ENCODE results near the gene CCDC197. TPM values are rescaled to one million over a fixed set of nuclear protein-coding genes. Genes with fewer than 3 reads are reported as not detected.
A peak's percentile ranks its signal among the peaks of the same experiment; 100 is the strongest.

Gene CCDC197
- total RNA-seq, 2 experiments from 2014 or later, result 0.14 TPM; not detected in 1

DNA sequence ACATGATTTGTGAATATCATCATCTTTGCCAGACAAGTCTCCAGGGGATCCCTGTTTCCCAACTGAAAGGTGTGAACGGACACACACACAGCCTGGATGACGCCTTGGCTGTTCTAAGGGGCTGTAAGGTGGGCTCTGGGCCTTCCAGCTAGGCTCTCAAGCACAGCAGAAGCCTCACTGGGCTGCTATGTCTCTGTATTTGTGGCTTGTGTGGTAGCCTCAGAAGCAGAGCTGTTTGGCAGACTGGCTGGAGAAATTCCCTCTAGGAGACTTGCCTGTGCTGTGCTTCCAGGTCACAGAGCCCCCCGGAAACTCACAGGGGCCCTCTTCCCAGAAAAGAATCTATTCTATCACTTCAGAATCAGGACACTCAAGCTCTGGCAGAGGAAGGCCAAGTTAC lies 50.5 kb downstream of the CCDC197 start:
- Mint-ChIP-seq H3K27me3 (no peaks in the 10 kb centered on the region), H3K9me3 (ENCODE audit: low read depth) (no peaks in the 10 kb centered on the region), H3K27ac (no peak overlapping the region), H3K4me3 (no peak overlapping the region), H3K4me1 (peaks cover 9% of the 10 kb centered on the region), H3K36me3 (peaks cover 22% of the 10 kb centered on the region)
- CTCF ChIA-PET, result interaction anchor here (1.1 to 3.5 kb wide), 4 partner anchors 11 to 89 kb away, joined by 4 to 14 read pairs (median 8); no protein-coding TSS in a partner anchor
- ATAC-seq (no peak), DNase-seq (no peak)

DNA sequence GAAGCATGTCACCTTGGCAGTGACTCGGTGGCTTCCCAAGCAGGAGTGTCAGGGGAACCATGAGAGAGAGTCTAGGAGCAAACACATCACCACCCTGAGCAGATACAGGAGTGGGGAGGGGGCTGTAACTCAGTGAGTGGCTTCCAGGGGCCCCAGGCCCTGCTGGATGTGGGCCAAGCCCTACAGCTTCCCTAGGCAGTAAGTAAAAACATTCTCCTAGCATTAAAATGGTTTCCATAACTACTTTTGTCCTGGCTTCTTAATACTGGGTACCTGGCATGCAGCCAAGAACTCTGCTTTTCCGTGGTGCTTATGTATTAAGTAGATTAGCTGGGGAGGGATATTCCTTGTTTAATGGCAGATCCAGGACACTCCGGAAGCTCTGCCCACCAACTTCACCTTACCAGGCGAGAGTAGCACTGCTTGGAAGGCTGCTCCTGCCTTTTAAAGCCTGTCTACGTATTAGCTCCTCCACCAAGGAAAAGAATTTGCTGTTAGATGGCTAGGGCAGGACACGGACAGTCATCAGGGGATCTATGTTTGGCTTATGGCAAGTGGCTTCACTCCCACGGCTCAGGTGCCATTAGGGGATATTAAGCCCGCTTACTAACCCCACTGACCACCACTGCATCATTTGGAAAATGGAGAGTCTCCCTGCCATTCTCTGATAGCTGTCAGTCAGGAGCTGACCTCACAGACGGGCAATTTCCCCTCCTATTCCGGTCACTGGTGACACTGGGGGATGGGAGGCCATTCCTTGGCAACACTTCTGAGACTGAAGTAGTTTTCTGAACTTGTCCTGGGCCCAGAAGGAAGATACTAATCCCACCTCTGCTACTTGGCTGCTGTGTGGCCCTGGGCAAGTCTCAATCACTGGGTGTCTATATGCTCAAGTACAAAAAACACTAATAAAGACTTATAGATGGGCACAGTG lies 51.9 kb downstream of the CCDC197 start:
- Mint-ChIP-seq H3K27me3 (no peaks in the 10 kb centered on the region), H3K9me3 (ENCODE audit: low read depth) (no peaks in the 10 kb centered on the region), H3K4me1 (peaks cover 17% of the 10 kb centered on the region), H3K36me3 (peaks cover 30% of the 10 kb centered on the region), H3K4me3 (no peak overlapping the region), H3K27ac (no peak overlapping the region)
- CTCF ChIA-PET, result interaction anchor here (1.1 to 3.5 kb wide), 9 partner anchors 8 to 88 kb away, joined by 3 to 14 read pairs (median 6); partner anchors contain the start of genes DDX24 and IFI27L1
- no peak for ATAC-seq
- DNase-seq, result peak; percentile 15

DNA sequence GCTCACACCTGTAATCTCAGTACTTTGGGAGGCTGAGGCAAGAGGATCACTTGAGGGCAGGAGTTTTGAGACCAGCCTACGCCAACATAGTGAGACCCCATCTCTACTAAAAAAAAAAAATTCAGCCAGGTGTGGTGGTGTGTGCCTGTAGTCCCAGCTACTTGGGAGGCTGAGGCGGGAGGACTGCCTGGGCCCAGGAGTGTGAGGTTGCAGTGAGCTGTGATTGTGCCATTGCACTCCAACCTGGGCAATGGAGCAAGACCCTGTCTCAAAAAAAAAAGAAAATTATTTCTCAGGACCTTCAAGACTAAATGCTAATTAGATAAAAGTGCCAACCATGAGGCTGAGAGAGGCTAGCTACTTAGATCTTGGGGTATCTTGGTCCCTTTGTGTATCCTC lies 52.5 kb downstream of the CCDC197 start:
- Mint-ChIP-seq H3K4me1 (peaks cover 24% of the 10 kb centered on the region), H3K36me3 (peaks cover 37% of the 10 kb centered on the region), H3K9me3 (ENCODE audit: low read depth) (no peaks in the 10 kb centered on the region), H3K4me3 (no peak overlapping the region), H3K27me3 (no peaks in the 10 kb centered on the region), H3K27ac (no peak overlapping the region)
- ATAC-seq (no peak), DNase-seq (no peak)
- CTCF ChIA-PET, result interaction anchor here (1.0 to 3.5 kb wide), 5 partner anchors 12 to 83 kb away, joined by 3 to 14 read pairs (median 3); partner anchors contain the start of genes DDX24 and IFI27L1

DNA sequence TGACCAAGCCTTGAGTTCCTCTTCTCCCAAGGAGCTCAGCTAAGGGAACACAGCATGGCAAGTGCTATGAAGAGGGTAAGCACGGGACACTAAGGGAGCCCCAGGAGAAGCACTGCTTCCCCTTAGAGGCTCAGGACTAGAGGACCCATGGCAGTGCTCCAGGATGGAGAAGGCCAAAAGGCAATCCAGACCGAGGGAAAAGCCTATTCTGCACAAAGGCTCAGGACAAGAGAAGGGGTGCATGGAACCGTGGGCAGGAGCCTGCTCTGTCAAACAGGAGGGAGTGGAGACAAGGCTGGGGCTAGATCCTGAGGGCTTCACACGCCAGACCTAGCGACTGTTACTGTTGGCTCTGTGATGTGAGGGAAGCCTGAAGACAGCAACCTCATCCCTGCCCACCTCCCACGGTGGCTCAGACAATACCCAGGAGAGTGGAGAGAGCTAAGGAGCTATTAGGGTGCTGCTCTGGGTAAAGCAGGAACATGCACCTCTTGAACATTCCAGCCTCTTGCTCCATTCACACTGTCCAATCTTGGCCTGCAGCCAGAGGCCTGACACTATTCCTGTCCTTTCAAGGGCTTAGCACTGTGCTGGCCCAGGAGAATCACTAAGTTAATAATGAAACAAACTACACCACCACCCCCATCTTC lies 53.3 kb downstream of the CCDC197 start:
- Mint-ChIP-seq H3K27me3 (no peaks in the 10 kb centered on the region), H3K4me3 (no peak overlapping the region), H3K27ac (no peak overlapping the region), H3K36me3 (peaks cover 44% of the 10 kb centered on the region), H3K9me3 (ENCODE audit: low read depth) (no peaks in the 10 kb centered on the region), H3K4me1 (peaks cover 31% of the 10 kb centered on the region)
- CTCF ChIA-PET, result interaction anchor here (0.9 to 4.9 kb wide), 7 partner anchors 13 to 87 kb away, joined by 3 to 41 read pairs (median 3); partner anchors contain the start of genes DDX24, IFI27L1 and IFI27L2
- DNase-seq (peak; percentile 26), ATAC-seq (no peak)

DNA sequence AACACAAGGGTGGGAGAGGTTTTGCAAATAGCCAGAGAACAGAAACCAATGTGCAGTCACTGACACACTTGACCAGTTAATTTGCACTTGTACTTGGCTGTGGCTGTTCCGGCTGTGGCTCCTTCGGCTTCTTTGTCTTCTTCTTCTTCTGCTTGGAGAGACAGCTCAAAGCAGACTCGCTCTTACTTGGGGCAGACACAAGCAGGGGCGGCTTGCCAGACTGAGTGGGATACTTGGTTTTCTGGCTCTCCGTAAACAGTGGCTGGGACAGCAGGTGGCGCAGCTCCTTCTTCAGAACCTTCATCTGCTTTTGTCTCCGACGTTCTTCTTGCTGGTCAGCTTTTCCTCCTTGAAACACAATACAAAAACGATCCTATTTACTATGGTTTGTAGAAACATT lies 54.0 kb downstream of the CCDC197 start:
- peaks cover 50% of the 10 kb centered on the region for H3K36me3 Mint-ChIP-seq
- H3K27ac Mint-ChIP-seq, result no peak overlapping the region
- ATAC-seq (no peak), DNase-seq (peak; percentile 40)
- H3K4me3 Mint-ChIP-seq, result no peak overlapping the region
- H3K27me3 Mint-ChIP-seq, result no peaks in the 10 kb centered on the region
- peaks cover 35% of the 10 kb centered on the region for H3K4me1 Mint-ChIP-seq
- H3K9me3 Mint-ChIP-seq (ENCODE audit: low read depth), result no peaks in the 10 kb centered on the region
- CTCF ChIA-PET, result interaction anchor here (0.7 to 4.9 kb wide), 9 partner anchors 15 to 111 kb away, joined by 3 to 41 read pairs (median 4); partner anchors contain the start of genes DDX24, IFI27L1 and IFI27L2

DNA sequence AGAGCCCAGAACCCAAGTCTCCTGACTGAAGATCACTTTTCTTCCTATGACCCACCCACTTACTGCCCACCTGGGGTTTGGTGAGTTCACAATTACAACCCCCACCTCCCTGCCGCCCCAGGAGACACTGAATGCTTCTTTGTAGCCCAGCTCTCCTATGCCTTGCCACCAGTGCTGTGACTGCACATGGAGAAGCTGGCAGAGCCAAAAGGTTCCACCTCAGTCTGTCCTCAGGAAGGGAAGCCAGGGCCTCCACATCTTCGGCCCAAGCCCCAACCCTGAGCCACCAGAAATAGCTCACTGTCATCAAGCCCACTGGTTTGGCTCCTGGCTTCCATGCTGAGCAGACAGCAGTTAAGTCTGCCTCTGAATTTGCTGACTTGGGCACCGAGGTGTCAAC lies 54.7 kb downstream of the CCDC197 start:
- Mint-ChIP-seq H3K36me3 (peaks cover 54% of the 10 kb centered on the region), H3K4me1 (peaks cover 42% of the 10 kb centered on the region)
- CTCF ChIA-PET, result interaction anchor here (0.7 to 4.9 kb wide), 10 partner anchors 15 to 129 kb away, joined by 3 to 41 read pairs (median 4); partner anchors contain the start of genes DDX24, IFI27L1 and IFI27L2

DNA sequence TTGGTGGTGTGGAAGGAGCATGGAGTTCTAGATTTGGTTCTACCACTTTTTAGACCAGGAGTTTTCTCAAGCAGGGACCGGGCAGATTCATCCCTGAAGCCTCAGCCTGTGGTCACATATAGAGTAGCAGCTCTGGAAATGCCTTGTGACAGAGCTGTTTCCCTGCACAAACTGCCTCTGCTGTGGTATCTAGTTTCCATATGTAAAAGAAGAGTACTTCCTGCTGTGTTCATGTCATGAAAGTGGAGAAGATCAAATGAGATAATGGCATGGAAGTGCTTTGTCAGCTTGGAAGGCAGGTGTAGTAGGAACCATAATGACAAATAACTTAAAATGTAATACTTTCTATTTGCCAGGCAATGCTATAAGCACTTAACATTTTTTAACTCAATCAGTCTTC lies 55.1 kb downstream of the CCDC197 start:
- Mint-ChIP-seq H3K27me3 (no peaks in the 10 kb centered on the region), H3K36me3 (peaks cover 55% of the 10 kb centered on the region), H3K4me1 (peaks cover 46% of the 10 kb centered on the region), H3K4me3 (no peak overlapping the region), H3K9me3 (ENCODE audit: low read depth) (no peaks in the 10 kb centered on the region), H3K27ac (peak overlapping the region; percentile 12)
- no peak for ATAC-seq
- CTCF ChIA-PET, result interaction anchor here (0.8 to 4.9 kb wide), 9 partner anchors 16 to 128 kb away, joined by 3 to 41 read pairs (median 5); partner anchors contain the start of genes DDX24, IFI27L1 and IFI27L2
- peak; percentile 37 for DNase-seq

More for the DNA sequence above, 54.7 kb downstream of the CCDC197 start:
- no peak for DNase-seq
- no peak overlapping the region for H3K4me3 Mint-ChIP-seq
- H3K9me3 Mint-ChIP-seq (ENCODE audit: low read depth), result no peaks in the 10 kb centered on the region
- ATAC-seq, result no peak
- no peak overlapping the region for H3K27ac Mint-ChIP-seq
- no peaks in the 10 kb centered on the region for H3K27me3 Mint-ChIP-seq

DNA sequence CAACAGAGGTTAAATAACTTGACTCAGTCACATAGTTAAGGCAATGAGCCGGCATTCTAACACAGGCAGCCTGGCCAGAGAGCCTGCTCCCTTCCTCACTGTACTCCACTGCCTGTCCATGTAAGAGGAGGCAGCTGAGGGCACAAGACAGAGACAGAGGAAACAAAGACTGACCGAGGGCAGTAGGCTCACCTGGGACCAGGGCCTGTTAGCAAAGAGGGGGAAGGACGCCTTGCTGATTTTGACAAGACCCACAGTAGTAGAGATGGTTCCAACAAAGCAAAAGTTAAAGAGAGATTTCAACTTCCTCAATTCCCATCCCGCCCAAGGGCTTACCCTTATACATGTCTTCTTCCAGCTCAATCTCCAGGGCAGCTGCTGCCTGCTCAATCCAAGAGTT lies 55.6 kb downstream of the CCDC197 start:
- peak; percentile 21 for DNase-seq
- Mint-ChIP-seq H3K27me3 (no peaks in the 10 kb centered on the region), H3K36me3 (peaks cover 60% of the 10 kb centered on the region), H3K4me1 (peaks cover 51% of the 10 kb centered on the region), H3K4me3 (no peak overlapping the region), H3K9me3 (ENCODE audit: low read depth) (no peaks in the 10 kb centered on the region), H3K27ac (peak overlapping the region; percentile 12)
- CTCF ChIA-PET, result interaction anchor here (0.8 to 4.9 kb wide), 8 partner anchors 16 to 128 kb away, joined by 3 to 41 read pairs (median 4); partner anchors contain the start of gene IFI27L2
- no peak for ATAC-seq

DNA sequence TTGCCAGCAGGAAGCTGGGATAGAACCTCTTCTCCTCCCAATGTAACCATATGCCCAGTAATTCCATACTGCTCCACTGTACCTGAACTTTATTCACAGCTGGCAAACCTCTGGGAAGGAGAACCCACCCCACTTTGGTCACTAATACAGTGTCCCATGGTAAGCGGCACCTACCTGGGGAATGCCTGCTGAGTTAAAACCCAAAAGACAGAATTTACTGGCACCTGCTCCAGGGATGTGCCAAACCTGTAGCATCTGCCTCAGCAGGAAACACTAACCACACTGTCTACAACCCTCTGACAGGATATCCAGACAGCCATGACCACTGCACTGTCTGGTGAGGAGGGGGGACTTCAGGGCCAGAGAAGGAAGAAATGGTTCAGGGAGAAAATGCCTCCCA lies 57.3 kb downstream of the CCDC197 start:
- DNase-seq (peak; percentile 44), ATAC-seq (peak; percentile 27)
- Mint-ChIP-seq H3K36me3 (peaks cover 69% of the 10 kb centered on the region), H3K4me1 (peaks cover 66% of the 10 kb centered on the region), H3K27me3 (no peaks in the 10 kb centered on the region), H3K4me3 (no peak overlapping the region), H3K27ac (no peak overlapping the region), H3K9me3 (ENCODE audit: low read depth) (no peaks in the 10 kb centered on the region)
- CTCF ChIA-PET, result interaction anchor here (0.9 to 4.9 kb wide), 2 partner anchors 83 to 115 kb away, joined by 3 to 41 read pairs; no protein-coding TSS in a partner anchor

DNA sequence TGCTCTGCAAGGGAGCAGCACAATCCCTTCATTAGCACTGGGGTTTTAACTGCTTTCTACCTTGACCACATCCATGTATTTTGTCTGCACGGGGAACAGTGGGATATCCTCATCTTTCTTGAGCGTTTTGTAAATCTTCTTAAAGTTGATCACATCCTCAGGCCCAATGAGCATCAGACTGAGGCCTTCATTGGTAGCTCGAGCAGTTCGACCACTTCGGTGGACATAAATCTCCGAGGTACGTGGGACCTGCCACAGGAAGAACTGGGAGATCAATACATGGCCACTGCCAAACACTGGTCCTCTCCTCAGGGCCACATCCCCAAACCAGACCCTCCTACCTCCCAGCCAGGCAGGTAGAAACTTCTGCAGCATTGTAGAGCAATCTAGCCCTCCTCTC lies 57.8 kb downstream of the CCDC197 start:
- Mint-ChIP-seq H3K4me1 (peaks cover 66% of the 10 kb centered on the region), H3K4me3 (no peak overlapping the region), H3K36me3 (peaks cover 68% of the 10 kb centered on the region), H3K27me3 (no peaks in the 10 kb centered on the region), H3K9me3 (ENCODE audit: low read depth) (no peaks in the 10 kb centered on the region), H3K27ac (peak overlapping the region; percentile 72)
- no peak for ATAC-seq
- CTCF ChIA-PET, result interaction anchor here (0.9 to 1.2 kb wide), 2 partner anchors 77 to 115 kb away, joined by 3 read pairs; no protein-coding TSS in a partner anchor
- peak; percentile 32 for DNase-seq

DNA sequence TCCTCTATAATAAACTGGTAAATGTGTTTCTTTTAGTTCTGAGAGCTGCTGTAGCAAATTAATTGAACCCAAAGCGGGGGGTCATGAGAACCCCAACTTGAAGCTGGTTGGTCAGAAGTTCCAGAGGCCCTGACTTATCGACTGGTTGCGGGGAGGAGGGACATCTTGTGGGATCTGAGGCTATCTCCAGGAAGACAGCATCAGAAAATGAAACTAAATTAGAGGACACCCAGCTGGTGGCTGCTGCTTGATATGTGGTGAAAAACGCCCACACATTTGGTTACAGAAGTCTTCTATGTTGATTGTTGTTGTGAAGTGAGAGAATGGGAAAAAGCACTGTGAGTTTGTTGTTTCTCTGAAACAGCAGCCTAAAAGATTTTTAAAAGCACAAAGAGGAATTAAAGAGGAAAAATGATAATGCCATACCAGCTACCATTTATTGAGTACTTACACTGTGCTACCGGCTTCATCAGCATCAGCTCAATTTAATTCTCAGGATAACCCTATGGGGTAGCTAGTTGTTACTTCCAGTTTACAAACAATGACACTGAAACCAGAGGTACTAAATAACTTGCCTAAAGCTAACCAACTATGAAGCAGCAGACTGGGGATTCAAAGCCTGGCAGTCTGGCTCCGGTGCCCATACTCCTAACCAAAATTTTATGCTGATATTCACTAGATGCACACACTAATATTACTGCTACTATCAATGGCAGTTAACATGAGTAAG lies 59.6 kb downstream of the CCDC197 start:
- H3K36me3 Mint-ChIP-seq, result peaks cover 74% of the 10 kb centered on the region
- ATAC-seq, result peak; percentile 84
- no peaks in the 10 kb centered on the region for H3K9me3 Mint-ChIP-seq (ENCODE audit: low read depth)
- H3K4me1 Mint-ChIP-seq, result peaks cover 66% of the 10 kb centered on the region
- H3K27me3 Mint-ChIP-seq, result no peaks in the 10 kb centered on the region
- peak overlapping the region; percentile 10 for H3K4me3 Mint-ChIP-seq
- peak overlapping the region; percentile 72 for H3K27ac Mint-ChIP-seq
- peak; percentile 80 for DNase-seq
- CTCF ChIA-PET, result interaction anchor here (1.2 to 3.8 kb wide), 12 partner anchors 8 to 124 kb away, joined by 3 to 23 read pairs (median 6); partner anchors contain the start of genes DDX24 and IFI27L1

DNA sequence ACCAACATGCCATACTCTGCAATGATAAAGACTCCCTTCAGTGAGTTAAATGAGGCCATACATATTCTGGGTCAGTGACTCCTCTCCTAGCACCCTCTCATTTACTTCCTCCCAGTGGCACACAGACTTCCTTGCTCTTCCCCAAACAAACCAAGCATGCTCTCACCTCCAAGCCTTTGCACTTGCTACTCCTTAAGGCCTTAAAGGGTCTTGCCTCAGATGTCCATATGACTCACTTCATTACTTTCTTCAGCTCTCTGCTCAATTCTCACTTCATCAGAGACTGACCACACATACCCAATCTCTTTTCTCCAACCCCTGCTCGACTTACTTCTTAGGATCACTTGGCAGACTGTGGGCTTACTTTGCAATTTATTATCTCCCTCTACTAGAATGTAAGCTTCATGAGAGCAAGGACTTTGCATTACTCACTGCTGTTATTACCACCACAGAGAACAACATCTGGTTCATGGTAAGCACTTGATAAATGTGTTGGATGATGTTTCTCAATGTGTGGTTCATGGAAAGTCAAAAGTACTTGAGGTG lies 61.1 kb downstream of the CCDC197 start:
- peaks cover 58% of the 10 kb centered on the region for H3K4me1 Mint-ChIP-seq
- no peak for ATAC-seq
- DNase-seq, result peak; percentile 32
- H3K36me3 Mint-ChIP-seq, result peaks cover 77% of the 10 kb centered on the region
- H3K9me3 Mint-ChIP-seq (ENCODE audit: low read depth), result no peaks in the 10 kb centered on the region
- H3K4me3 Mint-ChIP-seq, result no peak overlapping the region
- no peaks in the 10 kb centered on the region for H3K27me3 Mint-ChIP-seq
- CTCF ChIA-PET, result interaction anchor here (2.2 to 3.8 kb wide), 4 partner anchors 22 to 118 kb away, joined by 6 to 23 read pairs (median 15); no protein-coding TSS in a partner anchor
- H3K27ac Mint-ChIP-seq, result peak overlapping the region; percentile 72

All from activated CD8-positive, alpha-beta memory T cell treated with anti-CD3 and anti-CD28 coated beads, Interleukin-2, amount 10 ng/mL, durations not matched to agents 7 days and 5 days (primary cell).